Hepatocyte (in vitro differentiated cells): ENCODE measurements around the gene AJUBA. TPM values are rescaled to one million over a fixed set of nuclear protein-coding genes. Genes with fewer than 3 reads are reported as not detected.
A peak's percentile ranks its signal among the peaks of the same experiment; 100 is the strongest.
"Not testable (repeated sequence)": the region's sequence is repeated elsewhere in the genome, so short reads cannot be mapped to it uniquely, and the experiment has no call there.

Source experiments
- DNase-seq: peaks from one replicate; pipeline ENCODE4 v3.0.0-alpha.2; 2016; ENCODE audit warnings: low spot score
- H2AFZ ChIP-seq: fragments of 200-600 bp; sonication (generic); 2 replicates; pipeline ENCODE4 v1.6.0; 2016; ENCODE audit warnings: antibody characterized with exemption, mild to moderate bottlenecking
- H3K27ac ChIP-seq: fragments of 200-600 bp; sonication (generic); 2 replicates; pipeline ENCODE4 v1.5.1; 2016; ENCODE audit warnings: mild to moderate bottlenecking
- H3K27me3 ChIP-seq: fragments of 200-600 bp; sonication (generic); 2 replicates; pipeline ENCODE4 v1.6.1; 2016
- H3K36me3 ChIP-seq: fragments of 200-600 bp; sonication (generic); replicated peaks from 2 replicates; pipeline ENCODE4 v1.5.1; 2016; ENCODE audit warnings: low read depth; ENCODE audit not compliant: insufficient read depth
- H3K4me1 ChIP-seq: fragments of 200-600 bp; sonication (generic); 2 replicates; pipeline ENCODE4 v1.5.1; 2016; ENCODE audit warnings: mild to moderate bottlenecking, moderate library complexity; ENCODE audit not compliant: insufficient read depth
- H3K4me2 ChIP-seq: fragments of 200-600 bp; sonication (generic); 2 replicates; pipeline ENCODE4 v1.6.0; 2016
- H3K4me3 ChIP-seq: fragments of 200-600 bp; sonication (generic); 2 replicates; pipeline ENCODE4 v1.5.1; 2016; ENCODE audit warnings: mild to moderate bottlenecking
- H3K79me2 ChIP-seq: fragments of 200-600 bp; sonication (generic); 2 replicates; pipeline ENCODE4 v1.6.0; 2017; ENCODE audit warnings: mild to moderate bottlenecking
- H3K9me2 ChIP-seq: fragments of 200-600 bp; sonication (generic); replicated peaks from 2 replicates; pipeline ENCODE4 v1.6.0; 2017; ENCODE audit warnings: mild to moderate bottlenecking; ENCODE audit not compliant: insufficient read depth
- H3K9me3 ChIP-seq: fragments of 200-600 bp; sonication (generic); 2 replicates; pipeline ENCODE4 v1.5.1; 2016; ENCODE audit warnings: low read depth, mild to moderate bottlenecking
- H4K20me1 ChIP-seq: fragments of 200-600 bp; sonication (generic); 2 replicates; pipeline ENCODE4 v1.6.0; 2016; ENCODE audit warnings: mild to moderate bottlenecking; ENCODE audit not compliant: insufficient read depth, poor library complexity, severe bottlenecking
- CTCF ChIP-seq: fragments of 200-600 bp; sonication (generic); IDR thresholded peaks from 2 replicates; pipeline ENCODE4 v1.5.1; 2016; ENCODE audit warnings: antibody characterized with exemption, mild to moderate bottlenecking; ENCODE audit not compliant: poor library complexity
- EZH2 ChIP-seq: fragments of 200-600 bp; sonication (generic); IDR thresholded peaks from 2 replicates; pipeline ENCODE4 v1.6.1; 2016; ENCODE audit warnings: antibody characterized with exemption, mild to moderate bottlenecking, borderline replicate concordance
- EZH2phosphoT487 ChIP-seq: fragments of 200-600 bp; sonication (generic); IDR thresholded peaks from one replicate; pipeline ENCODE4 v1.6.1; 2018; ENCODE audit warnings: antibody characterized with exemption, mild to moderate bottlenecking, low read depth, moderate library complexity; ENCODE audit not compliant: unreplicated experiment, severe bottlenecking
- WGBS: methylation state at CpG from one replicate; pipeline ENCODE4 v1.1.6; 2016; ENCODE audit warnings: low lambda C conversion rate; ENCODE audit errors: missing lambda C conversion rate; 5-methylcytosine and 5-hydroxymethylcytosine counted together
- polyA plus RNA-seq: library from polyadenylated mRNA; unstranded; fragments of >200 nt; fragmentation: Nextera tagmentation; extraction: Ambion mirVana; gene quantifications from 2 replicates; pipeline ENCODE4 v1.2.1, GENCODE V29; 2016
- total RNA-seq: library from RNA; depleted of rRNA; stranded (reverse); fragments of >200 nt; gene quantifications from 2 replicates; pipeline ENCODE4 v1.2.3, GENCODE V29; 2014

AJUBA gene
- total and polyA plus RNA-seq, 2 experiments from 2014 or later = 43.2 to 80.8 TPM

GRCh38 chr14:22966783-22967269 is 15.5 kb downstream of the AJUBA start:
- Histone ChIP-seq H3K9me2 (no peaks in the 10 kb centered on the region), H3K4me2 (no peak overlapping the region)

GRCh38 chr14:22965916-22966782 is 16.2 kb downstream of the AJUBA start:
- not testable (repeated sequence) for H3K36me3 ChIP-seq, H2AFZ ChIP-seq, H3K9me2 ChIP-seq, H3K4me2 ChIP-seq, H3K4me3 ChIP-seq, H4K20me1 ChIP-seq, H3K27me3 ChIP-seq, H3K4me1 ChIP-seq, DNase-seq, H3K79me2 ChIP-seq, H3K9me3 ChIP-seq
- 60% methylated on average over 15 of the region's 15 CpGs for WGBS
- H3K27ac ChIP-seq = peak overlapping the region; percentile 71

More at GRCh38 chr14:22966783-22967269, 15.5 kb downstream of the AJUBA start:
- no peak overlapping the region for H3K4me3 ChIP-seq
- TF ChIP-seq EZH2 (no peak), EZH2phosphoT487 (no peak), CTCF (no peak)
- peaks cover 9% of the 10 kb centered on the region for H3K4me1 ChIP-seq
- H2AFZ ChIP-seq = no peak overlapping the region
- H3K79me2 ChIP-seq = no peaks in the 10 kb centered on the region
- DNase-seq = no peak
- H3K27ac ChIP-seq = peak overlapping the region; percentile 71
- no peaks in the 10 kb centered on the region for H3K27me3 ChIP-seq
- H4K20me1 ChIP-seq = no peaks in the 10 kb centered on the region
- WGBS = 52% methylated on average over 4 of the region's 4 CpGs
- no peaks in the 10 kb centered on the region for H3K36me3 ChIP-seq
- H3K9me3 ChIP-seq = no peaks in the 10 kb centered on the region

- Histone ChIP-seq H3K36me3 (no peaks in the 10 kb centered on the region), H3K79me2 (no peaks in the 10 kb centered on the region), H3K4me2 (no peak overlapping the region), H4K20me1 (no peaks in the 10 kb centered on the region), H3K4me1 (peaks cover 9% of the 10 kb centered on the region), H3K9me2 (no peaks in the 10 kb centered on the region), H3K4me3 (no peak overlapping the region), H3K27me3 (no peaks in the 10 kb centered on the region), H3K9me3 (no peaks in the 10 kb centered on the region), H2AFZ (no peak overlapping the region), H3K27ac (no peak overlapping the region)
- DNase-seq = no peak
- no peak for TF ChIP-seq EZH2phosphoT487
- TF ChIP-seq EZH2 = no peak
- no peak for TF ChIP-seq CTCF
- WGBS = 91% methylated on average over 6 of the region's 6 CpGs
Observed at GRCh38 chr14:22962061-22962676, 20.2 kb downstream of the AJUBA start.
